ENCODE results near the gene OR8K1.

Gene OR8K1

DNA sequence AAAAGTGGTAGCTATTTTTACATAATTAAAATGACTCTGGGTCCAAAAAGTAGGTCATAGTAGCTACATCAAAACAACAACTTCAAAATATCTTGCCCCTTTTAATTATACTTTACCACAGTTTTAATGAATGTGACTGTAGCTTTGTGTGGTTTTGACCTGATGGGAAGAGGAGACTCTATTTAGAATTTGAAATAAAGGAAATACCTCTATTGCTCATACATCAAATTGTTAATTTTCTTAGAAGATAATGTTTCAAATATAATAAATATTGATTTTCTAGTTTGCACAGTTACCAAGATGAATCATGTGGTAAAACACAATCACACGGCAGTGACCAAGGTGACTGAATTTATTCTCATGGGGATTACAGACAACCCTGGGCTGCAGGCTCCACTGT, at the start of gene OR8K1:
TSS of gene OR8K1 (plus strand) at position 301 of the 400 bp plus-strand sequence. CDS start at position 301, 0 bp downstream.
- TF ChIP-seq ZFX (IDR thresholded peaks at IDR 0.05): no peak
- TF ChIP-seq, protein P1, sequence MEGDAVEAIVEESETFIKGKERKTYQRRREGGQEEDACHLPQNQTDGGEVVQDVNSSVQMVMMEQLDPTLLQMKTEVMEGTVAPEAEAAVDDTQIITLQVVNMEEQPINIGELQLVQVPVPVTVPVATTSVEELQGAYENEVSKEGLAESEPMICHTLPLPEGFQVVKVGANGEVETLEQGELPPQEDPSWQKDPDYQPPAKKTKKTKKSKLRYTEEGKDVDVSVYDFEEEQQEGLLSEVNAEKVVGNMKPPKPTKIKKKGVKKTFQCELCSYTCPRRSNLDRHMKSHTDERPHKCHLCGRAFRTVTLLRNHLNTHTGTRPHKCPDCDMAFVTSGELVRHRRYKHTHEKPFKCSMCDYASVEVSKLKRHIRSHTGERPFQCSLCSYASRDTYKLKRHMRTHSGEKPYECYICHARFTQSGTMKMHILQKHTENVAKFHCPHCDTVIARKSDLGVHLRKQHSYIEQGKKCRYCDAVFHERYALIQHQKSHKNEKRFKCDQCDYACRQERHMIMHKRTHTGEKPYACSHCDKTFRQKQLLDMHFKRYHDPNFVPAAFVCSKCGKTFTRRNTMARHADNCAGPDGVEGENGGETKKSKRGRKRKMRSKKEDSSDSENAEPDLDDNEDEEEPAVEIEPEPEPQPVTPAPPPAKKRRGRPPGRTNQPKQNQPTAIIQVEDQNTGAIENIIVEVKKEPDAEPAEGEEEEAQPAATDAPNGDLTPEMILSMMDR (conservative IDR thresholded peaks at IDR 0.05): no peak
- no peak within 1 kb of the TSS for H3K27ac ChIP-seq

DNA sequence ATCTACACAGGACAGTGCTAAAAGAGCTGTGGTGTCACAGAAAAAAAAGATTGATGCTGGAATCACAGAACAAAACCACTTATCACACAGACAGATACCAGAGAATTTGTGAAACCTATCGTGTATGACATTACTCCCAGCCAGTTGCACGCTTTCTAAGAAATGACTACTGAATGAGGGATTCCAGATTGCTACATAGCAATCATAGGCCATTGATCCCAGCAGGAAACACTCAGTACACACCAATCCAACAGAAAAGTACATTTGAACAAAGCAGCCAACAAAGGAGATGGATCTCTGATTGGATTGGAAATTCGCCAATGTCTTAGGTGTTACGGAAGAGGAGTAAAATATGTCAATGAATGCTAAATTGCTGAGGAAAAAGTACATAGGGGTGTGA, 48.9 kb upstream of the OR8K1 start:
- TF ChIP-seq, protein P1 (conservative IDR thresholded peaks at IDR 0.05): no peak
- TF ChIP-seq ZFX (IDR thresholded peaks at IDR 0.05): no peak
- no peak overlapping the region for H3K27ac ChIP-seq

DNA sequence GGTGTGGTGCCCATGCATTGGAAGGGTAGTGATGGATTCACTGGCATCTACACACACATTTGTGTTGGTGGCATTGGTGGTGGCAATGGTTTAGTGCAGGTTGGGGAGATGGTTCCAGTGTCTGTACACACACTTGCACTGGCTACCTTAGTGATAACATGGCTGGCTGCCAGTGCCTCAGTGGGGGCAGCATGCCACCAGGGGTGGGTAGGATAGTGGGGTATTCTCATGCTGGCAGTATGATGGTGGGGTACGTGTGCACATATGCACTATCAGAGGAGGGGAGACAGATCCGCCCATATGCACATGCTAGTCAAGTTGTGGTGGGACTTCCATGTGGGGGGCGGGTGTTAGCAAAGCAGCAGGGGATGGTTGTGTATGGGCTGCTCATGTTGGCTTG, 38.0 kb upstream of the OR8K1 start:
- H3K27ac ChIP-seq: no peak overlapping the region
- TF ChIP-seq, protein P1 (conservative IDR thresholded peaks at IDR 0.05): no peak
- TF ChIP-seq ZFX (IDR thresholded peaks at IDR 0.05): no peak

DNA sequence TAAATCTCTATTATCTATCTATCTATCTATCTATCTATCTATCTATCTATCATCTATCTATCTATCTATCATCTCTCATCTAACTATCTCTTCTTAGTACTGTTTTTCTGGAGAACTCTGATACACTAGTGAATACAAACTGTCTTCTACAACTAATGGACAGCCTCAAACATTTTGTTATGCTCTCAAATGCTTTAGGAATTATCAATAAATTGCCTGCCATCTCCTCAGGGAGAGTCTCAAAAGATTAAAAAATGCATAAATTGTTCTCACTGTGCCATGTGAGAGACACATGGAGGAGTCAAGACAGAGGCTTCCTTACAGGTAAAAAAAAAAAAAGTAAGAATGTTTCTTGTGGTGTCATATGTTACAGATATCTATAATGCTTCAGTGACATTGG, 31.0 kb upstream of the OR8K1 start, which contains the start of gene OR8K3:
TSS of gene OR8K3 (plus strand) at position 301 of the 400 bp plus-strand sequence. CDS start 3,163 bp downstream, outside the sequence.
- H3K27ac ChIP-seq: no peak within 1 kb of the TSS
- TF ChIP-seq, protein P1 (conservative IDR thresholded peaks at IDR 0.05): no peak
- TF ChIP-seq ZFX (IDR thresholded peaks at IDR 0.05): no peak

DNA sequence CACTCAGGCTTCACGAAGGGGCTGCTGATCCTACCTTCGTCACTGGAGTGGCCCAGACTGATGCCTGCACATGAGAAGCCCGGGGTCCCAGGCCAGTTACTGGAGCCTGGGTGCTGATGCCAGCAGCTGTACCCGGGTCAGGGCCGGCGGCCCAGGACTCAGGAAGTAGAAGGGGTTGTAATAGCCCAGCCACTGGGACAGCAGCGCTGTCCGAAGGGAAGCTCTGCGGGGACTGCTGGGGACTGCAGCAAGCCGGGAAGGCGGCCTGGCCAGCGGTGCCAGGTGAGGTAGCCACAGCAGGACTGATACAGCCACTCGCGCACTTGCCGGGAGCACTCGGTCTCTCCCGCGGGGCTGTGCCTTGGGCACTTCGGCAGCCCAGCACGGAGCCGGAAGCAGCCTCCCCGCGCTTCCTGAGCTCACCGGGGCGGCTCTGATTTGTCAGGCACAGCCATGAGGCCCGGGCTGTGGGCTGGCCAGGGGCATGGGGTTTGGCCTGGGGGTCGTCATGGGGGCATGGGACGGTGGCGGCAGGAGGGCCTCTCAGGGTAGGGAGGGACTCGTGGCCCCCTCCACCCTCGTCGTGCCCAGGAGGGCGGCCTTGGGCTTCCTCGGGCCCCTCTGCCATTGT, 13.9 kb upstream of the OR8K1 start:
- no peak for TF ChIP-seq ZFX (IDR thresholded peaks at IDR 0.05)
- TF ChIP-seq, protein P1 (conservative IDR thresholded peaks at IDR 0.05): no peak

DNA sequence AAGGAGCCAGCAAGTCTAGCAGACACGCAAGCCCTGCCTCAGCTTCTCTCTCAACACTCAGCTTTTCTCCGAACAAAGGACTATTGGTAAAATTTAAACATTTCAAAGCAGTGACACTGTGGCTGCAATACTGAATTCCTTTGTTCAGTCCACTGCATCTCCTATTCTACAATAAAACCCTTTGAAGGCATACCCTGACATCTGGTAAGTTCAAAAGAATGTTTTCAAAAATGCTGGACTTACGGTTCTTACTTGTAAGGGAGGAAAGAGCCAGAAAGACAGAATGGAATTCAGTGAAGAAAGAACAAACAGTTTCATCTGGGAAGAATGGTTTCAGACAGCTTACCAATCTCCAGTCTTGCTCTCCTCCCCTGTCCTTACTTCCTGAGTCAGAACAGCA, 12.7 kb upstream of the OR8K1 start:
- H3K27ac ChIP-seq: no peak overlapping the region
- TF ChIP-seq ZFX (IDR thresholded peaks at IDR 0.05): no peak
- TF ChIP-seq, protein P1 (conservative IDR thresholded peaks at IDR 0.05): no peak

More for the DNA sequence above, 13.9 kb upstream of the OR8K1 start:
- H3K27ac ChIP-seq: peak overlapping the region; percentile 38; the same call in 1 of the 2 replicates

DNA sequence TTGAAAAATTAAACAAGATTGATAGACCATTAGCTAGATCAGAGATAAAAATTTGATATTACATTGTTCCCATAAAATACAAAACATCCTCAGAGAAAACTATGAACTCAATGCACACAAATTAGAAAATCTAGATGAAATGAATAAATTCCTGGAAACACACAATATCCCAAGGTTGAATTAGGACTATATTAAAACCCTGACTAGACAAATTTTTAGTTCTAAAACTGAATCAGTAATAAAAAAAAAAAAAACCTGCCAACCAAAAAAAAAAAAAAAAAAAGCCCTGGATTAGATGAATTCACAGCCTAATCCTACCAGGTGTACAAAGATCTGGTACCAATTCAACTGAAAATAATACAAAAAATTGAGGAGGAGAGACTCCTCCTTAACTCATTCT, 5.5 kb upstream of the OR8K1 start:
- no peak overlapping the region for H3K27ac ChIP-seq
- no peak for TF ChIP-seq ZFX (IDR thresholded peaks at IDR 0.05)
- TF ChIP-seq, protein P1 (conservative IDR thresholded peaks at IDR 0.05): no peak

Data from C4-2B (cell line).